H9 (cell line): ENCODE results near the gene CREG2. TPM values are rescaled to one million over a fixed set of nuclear protein-coding genes. Genes with fewer than 3 reads are reported as not detected.

Source experiments
- DNase-seq: peaks from one replicate; pipeline ENCODE4 v3.0.0-alpha.2; 2017
- H2AFZ ChIP-seq: one replicate; pipeline ENCODE4 v1.6.1; 2013; ENCODE audit warnings: mild to moderate bottlenecking, low read length, control low read depth, moderate library complexity
- H2AK5ac ChIP-seq: 2 replicates; pipeline ENCODE4 v1.6.1; 2013; ENCODE audit warnings: low read length, control low read depth, mixed read lengths; ENCODE audit not compliant: insufficient read length
- H2BK120ac ChIP-seq: one replicate; pipeline ENCODE4 v1.6.1; 2013; ENCODE audit warnings: low read depth, mild to moderate bottlenecking, low read length, control low read depth, inconsistent platforms; ENCODE audit not compliant: poor library complexity, severe bottlenecking
- H2BK12ac ChIP-seq: 2 replicates; pipeline ENCODE4 v1.6.1; 2013; ENCODE audit warnings: low read length, control low read depth, mixed read lengths, low read depth; ENCODE audit not compliant: insufficient read length
- H2BK15ac ChIP-seq: 2 replicates; pipeline ENCODE4 v1.6.1; 2013; ENCODE audit warnings: low read depth, low read length, control low read depth
- H2BK20ac ChIP-seq: one replicate; pipeline ENCODE4 v1.6.1; 2013; ENCODE audit warnings: low read depth, mild to moderate bottlenecking, low read length, control low read depth, inconsistent platforms; ENCODE audit not compliant: poor library complexity, severe bottlenecking
- H2BK5ac ChIP-seq: 2 replicates; pipeline ENCODE4 v1.6.1; 2013; ENCODE audit warnings: low read length, control low read depth, mixed read lengths; ENCODE audit not compliant: insufficient read length
- H3K14ac ChIP-seq: 2 replicates; pipeline ENCODE4 v1.6.1; 2013; ENCODE audit warnings: low read length, control low read depth; ENCODE audit not compliant: insufficient read depth
- H3K18ac ChIP-seq: 2 replicates; pipeline ENCODE4 v1.6.1; 2013; ENCODE audit warnings: low read depth, mild to moderate bottlenecking, mixed read lengths, low read length, control low read depth; ENCODE audit not compliant: insufficient read length
- H3K23ac ChIP-seq: 2 replicates; pipeline ENCODE4 v1.6.1; 2013; ENCODE audit warnings: low read length, control low read depth, mixed read lengths, low read depth; ENCODE audit not compliant: insufficient read length
- H3K23me2 ChIP-seq: 2 replicates; pipeline ENCODE4 v1.6.1; 2013; ENCODE audit warnings: low read depth, mild to moderate bottlenecking, mixed read lengths, low read length, control low read depth; ENCODE audit not compliant: insufficient read length, poor library complexity, severe bottlenecking
- H3K27ac ChIP-seq: 2 replicates; pipeline ENCODE4 v1.5.1; 2013; ENCODE audit warnings: low read length, control low read depth, mixed read lengths, low read depth; ENCODE audit not compliant: insufficient read length
- H3K27me3 ChIP-seq: 2 replicates; pipeline ENCODE4 v1.6.1; 2013; ENCODE audit warnings: low read length, control low read depth, inconsistent platforms; ENCODE audit not compliant: insufficient read depth
- H3K4ac ChIP-seq: 2 replicates; pipeline ENCODE4 v1.6.1; 2013; ENCODE audit warnings: low read depth, mild to moderate bottlenecking, control low read depth, inconsistent platforms, low read length, moderate library complexity
- H3K4me1 ChIP-seq: 2 replicates; pipeline ENCODE4 v1.6.1; 2013; ENCODE audit warnings: low read length, control low read depth, inconsistent platforms; ENCODE audit not compliant: insufficient read depth
- H3K4me2 ChIP-seq: 2 replicates; pipeline ENCODE4 v1.6.1; 2013; ENCODE audit warnings: low read length, control low read depth, mixed read lengths; ENCODE audit not compliant: insufficient read length, insufficient read depth
- H3K56ac ChIP-seq: 2 replicates; pipeline ENCODE4 v1.6.1; 2013; ENCODE audit warnings: low read depth, mild to moderate bottlenecking, mixed read lengths, low read length, control low read depth; ENCODE audit not compliant: insufficient read length
- H3K79me1 ChIP-seq: 2 replicates; pipeline ENCODE4 v1.6.1; 2013; ENCODE audit warnings: low read depth, mild to moderate bottlenecking, moderate library complexity, low read length, control low read depth, inconsistent platforms; ENCODE audit not compliant: insufficient read depth, poor library complexity, severe bottlenecking
- H3K79me2 ChIP-seq: 2 replicates; pipeline ENCODE4 v1.6.1; 2013; ENCODE audit warnings: low read length, control low read depth, inconsistent platforms; ENCODE audit not compliant: insufficient read depth
- H3K9ac ChIP-seq: 2 replicates; pipeline ENCODE4 v1.6.1; 2013; ENCODE audit warnings: low read length, control low read depth, mixed read lengths; ENCODE audit not compliant: insufficient read length; ENCODE audit errors: extremely low read depth
- H3K9me3 ChIP-seq: one replicate; pipeline ENCODE4 v1.6.1; 2013; ENCODE audit warnings: low read depth, low read length, inconsistent platforms; ENCODE audit not compliant: control insufficient read depth
- H3T11ph ChIP-seq: one replicate; pipeline ENCODE4 v1.6.1; 2013; ENCODE audit warnings: mild to moderate bottlenecking, low read length, control low read depth, inconsistent platforms
- H4K20me1 ChIP-seq: one replicate; pipeline ENCODE4 v1.6.1; 2013; ENCODE audit not compliant: control insufficient read depth, insufficient read length, insufficient read depth
- H4K5ac ChIP-seq: 2 replicates; pipeline ENCODE4 v1.6.1; 2013; ENCODE audit warnings: low read depth, mild to moderate bottlenecking, mixed read lengths, low read length, control low read depth; ENCODE audit not compliant: insufficient read length
- H4K8ac ChIP-seq: replicated peaks from 2 replicates; pipeline ENCODE4 v1.6.1; 2013; ENCODE audit warnings: low read length, control low read depth, mixed read lengths, low read depth; ENCODE audit not compliant: insufficient read length
- H4K91ac ChIP-seq: 2 replicates; pipeline ENCODE4 v1.6.1; 2013; ENCODE audit warnings: low read depth, mild to moderate bottlenecking, moderate library complexity, mixed read lengths, low read length, control low read depth; ENCODE audit not compliant: insufficient read length
- H3K27ac Mint-ChIP-seq, 3 experiments: 2 replicates in 2 of 3; 3 replicates in 1 of 3; pipeline ENCODE4 v1.8.0; 2020 to 2021; ENCODE audit warnings: mixed read lengths in 3 of 3, mild to moderate bottlenecking in 1 of 3, moderate library complexity in 1 of 3
- H3K27me3 Mint-ChIP-seq: 2 replicates; pipeline ENCODE4 v1.8.0; 2021; ENCODE audit warnings: low read depth, mild to moderate bottlenecking, moderate library complexity, mixed read lengths
- H3K36me3 Mint-ChIP-seq, 3 experiments: 2 replicates in 2 of 3; 3 replicates in 1 of 3; pipeline ENCODE4 v1.8.0; 2020 to 2021; ENCODE audit warnings: low read depth in 3 of 3, mixed read lengths in 3 of 3; ENCODE audit not compliant: insufficient read depth in 1 of 3
- H3K4me1 Mint-ChIP-seq, 2 experiments: 2 replicates each; pipeline ENCODE4 v1.8.0; 2020; ENCODE audit warnings: mixed read lengths in 2 of 2
- H3K4me3 Mint-ChIP-seq, 2 experiments: 2 replicates in 1 of 2; 3 replicates in 1 of 2; pipeline ENCODE4 v1.8.0; 2020 to 2021; ENCODE audit warnings: mild to moderate bottlenecking in 2 of 2, mixed read lengths in 2 of 2, moderate library complexity in 1 of 2
- H3K9me3 Mint-ChIP-seq, 2 experiments: 2 replicates in 1 of 2; 3 replicates in 1 of 2; pipeline ENCODE4 v1.8.0; 2020; ENCODE audit warnings: mild to moderate bottlenecking in 2 of 2, mixed read lengths in 2 of 2, moderate library complexity in 1 of 2
- WGBS: extraction: QIAGEN DNeasy Blood & Tissue Kit; methylation state at CpG from one replicate; pipeline ENCODE4 v1.1.7; 2013; ENCODE audit warnings: missing lambda C conversion rate, low lambda C conversion rate, mixed read lengths; ENCODE audit not compliant: insufficient read length; ENCODE audit errors: extremely low coverage; 5-methylcytosine and 5-hydroxymethylcytosine counted together
- total RNA-seq: library from RNA; stranded (reverse); gene quantifications from 2 replicates; pipeline ENCODE4 v1.2.1, GENCODE V29; 2021
- TF ChIP-seq, protein P1 (sequence below): fragments of 200-600 bp; sonication (generic); conservative IDR thresholded peaks from 3 replicates; pipeline ENCODE4 v1.8.0; 2021; ENCODE audit warnings: antibody characterized with exemption, mild to moderate bottlenecking

The CREG2 gene
- total RNA-seq, 1 experiment from 2014 or later: 0.77 TPM

DNA sequence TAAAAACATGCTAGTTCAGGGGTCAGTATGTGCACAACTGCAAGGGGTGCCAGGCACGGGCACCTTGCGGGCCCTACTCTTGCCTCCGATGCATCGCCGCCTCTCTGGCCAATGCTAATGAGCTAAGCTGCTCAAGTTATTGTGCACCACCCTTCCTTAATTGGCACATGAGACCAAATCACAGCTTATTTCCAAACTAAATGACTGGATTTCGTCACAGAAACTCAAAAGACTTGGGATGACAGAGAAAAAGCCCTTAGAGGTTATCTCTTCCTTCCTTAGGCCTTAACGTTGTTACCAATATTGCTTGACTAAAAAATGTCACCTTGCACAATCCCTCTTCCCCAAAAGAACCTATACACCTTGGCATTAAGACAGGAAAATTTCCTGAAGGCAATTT is 86.5 kb downstream of the CREG2 start:
- no peak for DNase-seq
- no peak overlapping the region for H3K23ac ChIP-seq
- no peak overlapping the region for H2BK120ac ChIP-seq
- TF ChIP-seq, protein P1, sequence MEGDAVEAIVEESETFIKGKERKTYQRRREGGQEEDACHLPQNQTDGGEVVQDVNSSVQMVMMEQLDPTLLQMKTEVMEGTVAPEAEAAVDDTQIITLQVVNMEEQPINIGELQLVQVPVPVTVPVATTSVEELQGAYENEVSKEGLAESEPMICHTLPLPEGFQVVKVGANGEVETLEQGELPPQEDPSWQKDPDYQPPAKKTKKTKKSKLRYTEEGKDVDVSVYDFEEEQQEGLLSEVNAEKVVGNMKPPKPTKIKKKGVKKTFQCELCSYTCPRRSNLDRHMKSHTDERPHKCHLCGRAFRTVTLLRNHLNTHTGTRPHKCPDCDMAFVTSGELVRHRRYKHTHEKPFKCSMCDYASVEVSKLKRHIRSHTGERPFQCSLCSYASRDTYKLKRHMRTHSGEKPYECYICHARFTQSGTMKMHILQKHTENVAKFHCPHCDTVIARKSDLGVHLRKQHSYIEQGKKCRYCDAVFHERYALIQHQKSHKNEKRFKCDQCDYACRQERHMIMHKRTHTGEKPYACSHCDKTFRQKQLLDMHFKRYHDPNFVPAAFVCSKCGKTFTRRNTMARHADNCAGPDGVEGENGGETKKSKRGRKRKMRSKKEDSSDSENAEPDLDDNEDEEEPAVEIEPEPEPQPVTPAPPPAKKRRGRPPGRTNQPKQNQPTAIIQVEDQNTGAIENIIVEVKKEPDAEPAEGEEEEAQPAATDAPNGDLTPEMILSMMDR: no peak
- no peak overlapping the region for H2AFZ ChIP-seq
- no CpG with 5 or more reads among the region's 7 CpGs for WGBS
- H3K56ac ChIP-seq: no peak overlapping the region
- H4K20me1 ChIP-seq: no peaks in the 10 kb centered on the region
- no peak overlapping the region for H3K4me2 ChIP-seq
- H3K4ac ChIP-seq: no peak overlapping the region
- no peak overlapping the region for H3K14ac ChIP-seq
- H4K91ac ChIP-seq: no peak overlapping the region
- no peak overlapping the region for H2AK5ac ChIP-seq
- Mint-ChIP-seq H3K27ac (no peak overlapping the region), H3K4me3 (no peak overlapping the region), H3K4me1 (peaks cover 12 to 22% of the 10 kb centered on the region in 2 experiments), H3K27me3 (no peaks in the 10 kb centered on the region), H3K9me3 (no peaks in the 10 kb centered on the region), H3K36me3 (peaks cover 3 to 11% (median 7%) of the 10 kb centered on the region in 3 experiments; a peak in 6 of 7 replicates)
- peaks cover 2% of the 10 kb centered on the region for H3K79me1 ChIP-seq
- H3K9ac ChIP-seq: no peak overlapping the region
- H4K5ac ChIP-seq: no peak overlapping the region
- H2BK12ac ChIP-seq: no peak overlapping the region
- no peak overlapping the region for H4K8ac ChIP-seq
- no peak overlapping the region for H2BK20ac ChIP-seq
- H2BK15ac ChIP-seq: no peak overlapping the region
- H3T11ph ChIP-seq: no peak overlapping the region
- no peaks in the 10 kb centered on the region; the same call in 1 of the 2 replicates for H3K27me3 ChIP-seq
- H3K4me1 ChIP-seq: no peaks in the 10 kb centered on the region
- H3K23me2 ChIP-seq: no peaks in the 10 kb centered on the region
- no peaks in the 10 kb centered on the region for H3K9me3 ChIP-seq
- peaks cover 11% of the 10 kb centered on the region; the same call in 1 of the 2 replicates for H3K79me2 ChIP-seq
- H2BK5ac ChIP-seq: no peak overlapping the region
- no peak overlapping the region for H3K18ac ChIP-seq
- no peak overlapping the region for H3K27ac ChIP-seq
